ENCODE measurements around the gene NACA2. TPM values are rescaled to one million over a fixed set of nuclear protein-coding genes. Genes with fewer than 3 reads are reported as not detected.

NACA2 gene
- total and polyA plus RNA-seq, 2 donors (not counting 1 experiment from before 2014, with no cell fraction given) = not detected

GRCh38 chr17:61595418-61596186, 4.6 kb upstream of the NACA2 start:
- CTCF ChIA-PET = interaction anchor here (0.6 kb wide), 1 partner anchor 888 kb away, joined by 3 read pairs; no protein-coding TSS in a partner anchor
- intact Hi-C loops (cut with micrococcal nuclease) = no loop called here

More at GRCh38 chr17:61595418-61596186, 4.6 kb upstream of the NACA2 start:
- no peak overlapping the region for H3K4me3 ChIP-seq (ENCODE audit: control extremely low read depth in 1 of 5, extremely low read depth in 1 of 5, insufficient read depth in 1 of 5, low read depth in 2 of 5, low read length in 4 of 5)
- Mint-ChIP-seq H3K9me3 (ENCODE audit: insufficient read depth) (no peaks in the 10 kb centered on the region), H3K4me3 (no peak overlapping the region), H3K4me1 (no peaks in the 10 kb centered on the region), H3K27ac (no peak overlapping the region), H3K27me3 (peaks cover 19% of the 10 kb centered on the region)
- H3K9ac ChIP-seq (ENCODE audit: low read length) = no peak overlapping the region
- H3K4me1 ChIP-seq (ENCODE audit: control insufficient read depth in 2 of 2, insufficient read depth in 2 of 2, low read length in 2 of 2) = no peaks in the 10 kb centered on the region
- no peak for DNase-seq
- no peak for ATAC-seq (ENCODE audit: low read depth)
- WGBS (ENCODE audit: insufficient coverage) = 63% methylated on average over 2 of the region's 7 CpGs
- no peaks in the 10 kb centered on the region for H4K20me1 ChIP-seq (ENCODE audit: control insufficient read depth, insufficient read depth, low read length, poor library complexity, severe bottlenecking)
- H3K27me3 ChIP-seq (replicated peaks in 1 of 4; ENCODE audit: control extremely low read depth in 1 of 4, control insufficient read depth in 3 of 4, insufficient read depth in 4 of 4, low read length in 3 of 4) = peaks cover 0 to 16% (median 6%) of the 10 kb centered on the region in 4 experiments
- POLR2A ChIA-PET = no interaction called here
- H3K4me2 ChIP-seq (replicated peaks; ENCODE audit: low read depth, low read length, poor library complexity, severe bottlenecking) = no peak overlapping the region
- no peaks in the 10 kb centered on the region for H3K79me2 ChIP-seq (ENCODE audit: control insufficient read depth, insufficient read depth, low read length)
- no peaks in the 10 kb centered on the region for H3K36me3 ChIP-seq (replicated peaks in 1 of 2; ENCODE audit: control extremely low read depth in 1 of 2, control insufficient read depth in 1 of 2, extremely low read depth in 1 of 2, insufficient read depth in 2 of 2, low read length in 1 of 2)
- TF ChIP-seq EZH2 (IDR thresholded peaks at IDR 0.05; ENCODE audit: borderline replicate concordance, insufficient read depth, low read depth, low read length, poor library complexity, severe bottlenecking) (no peak), CTCF (IDR thresholded peaks at IDR 0.05) (no peak)
- H3K9me3 ChIP-seq (ENCODE audit: control extremely low read depth in 1 of 3, control insufficient read depth in 2 of 3, insufficient read depth in 1 of 3, low read length in 2 of 3) = peaks cover 0 to 3% (median 0%) of the 10 kb centered on the region in 3 donors
- H3K27ac ChIP-seq (ENCODE audit: low read length in 2 of 2) = no peak overlapping the region
- no peak overlapping the region for H2AFZ ChIP-seq (ENCODE audit: insufficient read depth, low read depth, low read length, poor library complexity, severe bottlenecking)

Data from B cell (primary cell).